HG03354 (cell line): ENCODE data around the gene H19.

Experiments used
- ATAC-seq: cut with Tn5 transposase; IDR thresholded peaks from one replicate; pipeline ENCODE4 v1.9.1; 2021; ENCODE audit warnings: mild to moderate bottlenecking; ENCODE audit not compliant: unreplicated experiment, poor library complexity, severe bottlenecking

H19 gene

GRCh38 chr11:1988174-1988573 is 9.5 kb downstream of the H19 start:
- no peak for ATAC-seq

- ATAC-seq: no peak
These were observed 10.6 kb downstream of the H19 start for GRCh38 chr11:1987024-1987423.

- no peak for ATAC-seq
These were observed 14.1 kb downstream of the H19 start for GRCh38 chr11:1983601-1983961.

- ATAC-seq: no peak
These were observed 14.6 kb downstream of the H19 start for GRCh38 chr11:1982873-1983600.

- ATAC-seq: no peak
These were observed 18.0 kb downstream of the H19 start for GRCh38 chr11:1979607-1980006.

- no peak for ATAC-seq
These were observed 18.7 kb downstream of the H19 start for GRCh38 chr11:1978720-1979473.

- ATAC-seq: no peak
These were observed 22.5 kb downstream of the H19 start for GRCh38 chr11:1975185-1975584.

- ATAC-seq: no peak
These were observed 26.7 kb downstream of the H19 start for GRCh38 chr11:1970956-1971355.

- no peak for ATAC-seq
These were observed 27.9 kb downstream of the H19 start for GRCh38 chr11:1969776-1970175.

GRCh38 chr11:1969035-1969434 is 28.6 kb downstream of the H19 start:
- ATAC-seq: no peak

- no peak for ATAC-seq
These were observed 29.1 kb downstream of the H19 start for GRCh38 chr11:1968454-1969002.

- no peak for ATAC-seq
These were observed 29.9 kb downstream of the H19 start for GRCh38 chr11:1967641-1968225.

GRCh38 chr11:1966531-1966930 is 31.1 kb downstream of the H19 start:
- no peak for ATAC-seq

GRCh38 chr11:1964955-1965354 is 32.7 kb downstream of the H19 start:
- ATAC-seq: no peak

GRCh38 chr11:1964348-1964747 is 33.3 kb downstream of the H19 start:
- no peak for ATAC-seq

GRCh38 chr11:1963864-1964263 is 33.8 kb downstream of the H19 start:
- no peak for ATAC-seq

- no peak for ATAC-seq
These were observed 37.9 kb downstream of the H19 start for GRCh38 chr11:1959786-1960185.

GRCh38 chr11:1958367-1958766 is 39.3 kb downstream of the H19 start:
- no peak for ATAC-seq

GRCh38 chr11:1953489-1954266 is 44.0 kb downstream of the H19 start:
- no peak for ATAC-seq
